ENCODE measurements around the gene SLC9A9.

GRCh38 chr3:143726727-143727126 is 121.5 kb downstream of the SLC9A9 start:
- TF ChIP-seq CTCF (IDR thresholded peaks at IDR 0.05; ENCODE audit: insufficient read depth, low read length) = no peak
- TF ChIP-seq GABPA (IDR thresholded peaks at IDR 0.05; ENCODE audit: low read depth) = no peak
- no peak for TF ChIP-seq POLR2AphosphoS5 (IDR thresholded peaks at IDR 0.05; ENCODE audit: low read depth)
- TF ChIP-seq REST (IDR thresholded peaks at IDR 0.05; ENCODE audit: insufficient replicate concordance, low read depth) = no peak
- no peak for TF ChIP-seq SPI1 (IDR thresholded peaks at IDR 0.05; ENCODE audit: borderline replicate concordance, low read depth)

All from HL-60 (cell line).